GM19397 (cell line): ENCODE results near the gene CCNJL.

ENCODE experiments used
- ATAC-seq: cut with Tn5 transposase; IDR thresholded peaks from one replicate; pipeline ENCODE4 v1.9.1; 2021; ENCODE audit warnings: mild to moderate bottlenecking, moderate library complexity; ENCODE audit not compliant: unreplicated experiment

CCNJL gene

DNA sequence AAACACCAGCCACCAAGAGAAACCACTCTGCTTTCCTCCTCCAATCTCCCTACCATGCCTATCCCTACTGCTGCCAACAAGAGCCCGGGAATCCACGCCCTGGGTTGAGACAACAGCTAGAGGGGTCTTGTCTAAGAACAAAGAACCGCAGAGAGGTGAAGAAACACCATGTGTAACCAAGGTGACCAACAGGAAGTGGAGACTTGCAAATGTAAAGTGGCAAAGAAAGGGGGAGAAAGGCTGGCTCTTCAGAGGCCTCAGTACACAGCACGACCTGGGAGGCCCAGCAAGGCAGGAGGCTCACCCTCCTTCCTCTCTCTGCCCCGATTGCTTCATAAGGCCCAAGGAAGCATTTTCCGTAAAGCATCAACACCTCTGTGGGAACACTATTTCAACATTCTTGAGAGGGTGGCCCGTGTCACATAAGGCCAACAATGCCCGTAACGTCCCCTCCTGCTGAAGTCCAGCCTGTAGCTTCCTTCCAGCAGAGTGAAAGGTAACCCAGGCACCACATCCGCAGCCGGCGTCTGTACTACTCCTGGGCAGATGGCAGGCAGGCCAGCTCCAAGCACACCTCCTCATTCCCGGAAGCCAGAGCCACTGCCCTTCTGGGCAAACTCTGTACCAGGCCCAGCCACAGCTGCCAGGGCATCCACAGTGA lies 18.3 kb downstream of the CCNJL start:
- ATAC-seq = no peak

DNA sequence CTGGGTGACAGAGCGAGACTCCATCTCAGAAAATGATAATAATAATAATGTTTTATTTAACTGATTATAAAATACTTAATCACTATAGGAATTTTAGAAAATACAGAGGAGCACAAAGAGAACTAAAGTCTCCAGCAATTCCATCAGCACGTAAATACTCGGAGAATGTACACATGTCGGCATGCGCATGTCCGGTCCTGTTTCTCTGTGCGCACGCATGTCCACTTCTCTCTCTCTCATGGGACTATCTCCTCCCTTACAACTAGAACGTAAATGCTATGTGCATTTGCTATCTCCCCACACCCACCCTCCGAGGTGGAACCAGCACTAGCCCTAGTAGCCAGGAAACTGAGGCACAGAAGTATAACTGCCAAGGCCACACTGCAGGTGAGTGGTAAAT lies 19.0 kb downstream of the CCNJL start:
- ATAC-seq = no peak

DNA sequence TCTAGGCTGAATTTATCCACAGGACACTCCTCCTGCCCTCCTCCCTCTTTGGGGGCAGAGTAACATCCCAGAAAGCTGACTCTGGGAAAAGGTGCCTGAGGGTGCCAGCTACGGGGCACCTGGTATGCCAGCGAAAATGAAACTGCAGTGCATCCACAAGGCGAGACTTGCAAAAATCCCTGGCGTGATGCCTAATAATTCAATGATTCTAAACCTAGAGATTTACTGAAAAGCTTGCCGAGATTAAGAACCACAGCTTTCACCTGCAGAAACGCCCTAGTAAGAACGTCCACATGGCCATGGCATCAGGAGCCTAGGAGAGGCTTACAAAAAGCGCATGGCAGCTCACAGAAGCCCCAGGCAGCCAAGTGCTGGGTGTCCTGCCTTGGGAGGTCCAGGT lies 20.9 kb downstream of the CCNJL start:
- no peak for ATAC-seq

DNA sequence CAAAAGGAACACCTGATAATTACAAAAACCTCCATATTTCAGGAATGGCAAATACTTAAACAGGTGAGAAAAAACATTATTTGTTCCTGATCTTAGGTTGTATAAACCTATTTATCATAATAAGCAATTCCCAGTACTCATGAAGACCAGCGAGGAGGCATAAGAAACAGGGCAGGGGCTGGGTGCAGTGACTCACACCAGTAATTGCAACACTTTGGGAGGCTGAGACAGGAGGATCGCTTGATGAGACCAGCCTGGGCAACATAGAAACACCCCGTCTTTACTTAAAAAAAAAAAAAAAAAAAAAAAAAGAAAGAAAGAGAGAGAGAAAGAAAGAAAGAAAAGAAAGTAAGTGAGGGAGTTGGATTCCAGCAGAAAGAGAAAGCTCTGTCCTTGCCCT lies 21.6 kb downstream of the CCNJL start:
- no peak for ATAC-seq

DNA sequence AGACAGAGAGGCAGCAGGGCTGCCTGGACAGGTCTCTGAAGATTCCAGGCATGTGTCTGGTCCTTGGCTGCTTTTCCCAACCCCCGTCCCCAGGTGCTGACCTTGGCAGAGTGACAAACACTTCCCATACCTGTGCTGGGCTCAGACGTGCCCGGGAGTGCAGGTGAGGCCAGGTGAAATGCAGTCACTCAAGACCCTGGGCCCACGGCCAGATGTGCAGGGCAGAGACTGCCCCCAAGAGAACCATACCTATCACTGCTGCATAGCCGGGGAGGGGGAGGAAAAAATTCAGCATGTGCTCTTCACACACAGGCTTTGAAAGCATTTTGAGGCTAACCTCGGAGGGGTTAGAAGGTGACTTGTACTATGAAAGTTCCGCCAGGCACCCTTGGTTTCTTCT lies 22.6 kb downstream of the CCNJL start:
- no peak for ATAC-seq

DNA sequence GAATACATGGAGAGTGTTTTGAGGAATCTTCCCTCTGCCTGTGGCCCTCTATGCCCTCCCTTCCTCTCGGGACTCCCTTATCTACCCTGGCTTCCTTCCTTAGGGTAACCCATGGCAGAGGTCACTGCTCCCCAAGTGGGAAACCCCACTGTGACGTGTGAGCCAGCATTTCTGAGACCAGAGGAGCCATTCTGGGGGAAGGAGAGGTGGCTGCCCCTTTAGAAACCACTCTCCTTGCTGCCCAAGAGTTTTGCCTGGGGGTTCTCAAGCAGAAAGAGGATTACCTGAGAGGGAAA lies 23.1 kb downstream of the CCNJL start:
- ATAC-seq = no peak

DNA sequence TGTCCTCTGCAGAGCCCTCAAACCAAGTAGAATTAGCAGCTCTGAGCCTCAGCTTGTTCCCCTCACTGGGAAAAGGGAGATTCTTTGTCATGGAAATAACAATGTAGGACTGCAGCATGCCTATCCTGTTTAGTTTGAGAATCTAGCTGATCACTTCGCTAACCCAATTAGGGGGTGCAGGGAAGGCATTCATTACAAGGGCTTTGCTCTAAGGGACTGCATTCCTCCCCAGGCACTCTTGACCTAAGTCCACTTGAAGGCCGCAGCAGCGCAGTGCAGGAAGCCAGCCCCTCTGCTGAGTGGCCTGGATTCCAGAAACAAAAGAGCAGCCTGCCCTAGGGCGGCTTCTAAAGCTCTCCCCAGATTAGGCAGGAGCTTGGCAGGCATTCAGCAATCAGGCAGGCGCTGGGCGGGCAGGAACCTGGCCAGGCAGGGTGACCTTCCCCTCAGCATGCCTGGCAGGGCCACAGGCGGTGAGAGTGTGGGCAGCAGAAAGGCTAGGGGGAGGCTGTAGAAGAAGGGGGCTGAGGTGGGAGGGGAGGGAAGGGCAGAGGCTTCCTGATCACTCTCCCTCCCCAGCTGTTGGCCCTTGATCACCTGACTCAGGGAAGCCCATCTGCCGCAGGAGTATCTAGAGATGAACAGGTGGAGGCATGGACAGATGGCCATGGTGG lies 24.8 kb downstream of the CCNJL start:
- ATAC-seq = no peak

DNA sequence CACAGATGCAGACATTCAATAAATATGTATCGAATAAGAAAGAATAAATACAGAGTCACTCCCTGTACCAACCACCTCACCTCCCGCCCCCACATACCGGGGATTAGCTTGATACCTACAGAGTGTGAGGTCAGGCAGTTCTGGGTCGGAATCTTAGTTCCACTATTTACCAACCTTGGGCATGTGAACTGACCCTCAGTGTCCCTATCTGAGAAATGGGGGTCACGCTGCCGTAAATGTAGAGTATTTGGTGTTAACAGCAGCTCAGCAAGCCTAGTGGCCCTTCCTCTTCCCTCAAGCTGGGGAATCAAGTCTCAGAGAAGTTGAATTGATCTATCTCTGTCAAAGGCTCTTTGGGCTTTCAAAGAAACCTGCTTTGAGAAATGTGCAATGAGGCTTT lies 25.4 kb downstream of the CCNJL start:
- ATAC-seq = no peak

DNA sequence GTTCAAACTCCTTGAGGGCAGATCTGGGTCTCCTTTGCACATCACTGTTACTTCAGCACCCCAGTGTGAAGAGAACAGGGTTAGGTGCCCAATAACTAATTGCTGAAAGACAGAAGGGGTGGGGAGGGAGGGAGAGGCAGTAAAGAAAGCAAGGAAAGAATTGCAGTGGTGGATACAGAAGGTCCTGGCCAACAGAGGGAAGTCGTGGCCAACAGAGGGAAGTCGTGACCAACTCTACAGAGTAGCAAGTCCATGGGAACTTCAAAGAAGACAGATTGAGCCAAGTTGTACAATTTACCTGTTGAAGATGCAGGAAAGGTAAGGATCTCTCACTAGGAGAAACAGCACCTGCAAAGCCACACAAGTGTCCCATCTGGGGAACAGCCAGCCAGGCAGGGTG lies 27.0 kb downstream of the CCNJL start:
- no peak for ATAC-seq

DNA sequence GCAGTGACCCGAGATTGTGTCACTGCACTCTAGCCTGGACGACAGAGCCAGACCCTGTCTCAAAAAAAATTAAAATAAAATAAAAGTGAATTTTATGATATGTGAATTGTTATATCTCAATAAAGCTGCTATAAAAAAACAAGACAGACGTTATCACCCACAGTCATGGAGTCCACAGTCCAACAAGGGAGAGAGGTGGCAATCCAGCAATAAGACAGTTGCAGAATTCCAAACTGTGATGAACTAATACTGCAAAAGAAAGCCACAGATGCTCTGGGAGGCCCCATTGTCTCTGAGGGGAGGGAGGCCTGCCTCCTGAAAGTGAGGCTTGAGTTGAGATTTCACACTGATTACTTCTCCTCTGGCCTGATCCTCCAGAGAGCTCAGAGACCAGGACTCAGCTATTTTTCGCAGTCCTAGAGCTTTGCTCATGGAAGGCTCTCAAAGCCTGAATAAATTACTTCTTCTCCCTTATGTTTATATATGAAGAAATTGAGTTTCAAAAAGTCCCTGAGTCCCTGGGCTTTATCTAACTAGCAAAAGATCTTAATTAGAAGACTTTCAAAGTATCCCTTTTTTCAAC lies 28.0 kb downstream of the CCNJL start:
- ATAC-seq = no peak

DNA sequence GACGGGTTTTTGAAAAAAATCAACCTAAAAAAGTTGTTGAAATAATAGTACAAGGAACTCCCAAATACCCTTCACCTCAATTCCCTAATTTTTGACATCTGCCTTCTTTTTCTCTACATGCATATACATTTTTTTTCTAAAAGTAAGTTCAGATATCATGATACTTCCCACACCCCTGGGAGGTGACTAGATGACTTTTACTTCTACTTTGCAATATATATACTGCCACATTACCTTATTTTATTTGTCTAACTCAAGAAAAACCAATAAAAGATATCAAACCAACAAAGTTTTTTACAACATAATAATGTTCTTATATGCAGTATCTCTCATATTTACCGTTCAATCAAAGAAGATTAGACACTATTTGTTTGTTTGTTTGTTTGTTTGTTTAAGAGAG lies 31.1 kb downstream of the CCNJL start:
- ATAC-seq = no peak

DNA sequence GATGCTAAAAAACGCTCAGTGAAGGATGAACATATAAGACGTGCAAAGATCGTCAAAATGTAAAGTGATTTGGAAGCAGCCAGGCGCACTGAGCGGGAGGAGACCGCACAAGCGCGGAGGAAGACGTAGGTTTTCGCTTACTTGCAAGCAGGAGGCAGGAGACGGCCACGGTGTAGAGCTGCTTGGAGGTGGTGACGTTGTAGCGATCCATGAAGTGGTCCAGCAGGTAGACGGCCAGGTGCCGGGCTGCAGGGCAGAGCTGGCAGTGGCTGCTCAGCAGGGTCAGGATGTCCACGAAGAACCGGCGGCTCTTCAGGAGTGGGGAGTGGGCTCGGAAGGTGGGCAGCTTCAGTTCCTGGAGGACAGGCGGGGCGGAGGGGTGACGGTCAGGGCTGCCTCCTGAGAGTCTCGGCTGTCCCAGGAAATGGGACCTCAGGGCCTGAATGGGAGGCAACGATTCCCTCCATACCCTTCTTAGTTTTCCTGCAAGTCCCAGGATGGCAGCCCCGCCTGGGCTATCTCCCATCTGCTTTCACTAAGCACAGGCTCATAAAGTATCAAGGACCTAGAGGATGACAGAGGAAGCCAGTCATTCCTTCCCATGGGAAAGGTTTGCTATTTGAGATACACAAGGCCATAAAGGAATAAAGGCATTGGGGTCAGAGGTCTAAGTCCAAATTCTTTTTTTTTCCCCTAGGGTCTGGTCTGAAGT lies 31.8 kb downstream of the CCNJL start:
- ATAC-seq = no peak

DNA sequence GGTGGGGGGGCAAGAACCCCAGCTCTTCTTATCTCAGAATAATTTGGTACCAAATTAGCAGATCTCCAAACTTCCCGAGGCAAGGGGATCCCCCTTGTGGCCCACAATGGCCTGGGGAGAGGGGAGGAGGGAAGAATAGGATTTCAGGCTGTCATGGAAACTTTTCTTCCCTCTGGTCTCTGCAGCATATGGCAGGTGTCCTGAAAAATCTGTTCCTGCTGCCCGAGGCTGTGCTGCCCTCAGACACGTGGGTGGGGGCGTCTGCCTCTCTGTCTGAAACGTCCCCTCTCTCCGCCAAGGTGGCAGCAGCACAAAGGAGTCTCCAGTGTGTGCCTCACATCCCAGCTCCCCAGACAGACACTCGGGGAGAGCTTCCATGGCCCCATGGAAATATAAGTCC lies 34.0 kb downstream of the CCNJL start:
- no peak for ATAC-seq

DNA sequence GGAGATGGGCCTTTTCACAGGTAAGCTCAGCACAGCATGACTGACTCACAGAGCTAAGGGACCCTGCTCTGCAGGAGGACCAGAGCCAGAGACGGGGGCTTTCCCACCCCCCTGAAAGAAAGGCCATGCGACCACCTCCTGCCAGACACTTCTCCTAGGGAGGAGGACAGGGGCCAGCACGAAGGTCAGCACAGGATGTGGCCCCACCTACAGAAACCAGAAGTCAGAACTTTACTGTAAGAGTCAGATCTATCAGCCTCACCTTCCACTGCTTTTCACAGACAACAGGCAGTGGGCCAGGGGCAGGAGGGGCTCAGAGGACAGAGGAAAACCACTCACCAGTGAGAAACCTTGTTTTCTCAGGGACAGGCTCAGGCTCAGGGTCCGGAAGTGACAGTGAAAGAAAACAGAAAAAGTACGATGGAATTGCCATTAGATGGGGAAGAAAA lies 37.9 kb downstream of the CCNJL start:
- ATAC-seq = no peak

DNA sequence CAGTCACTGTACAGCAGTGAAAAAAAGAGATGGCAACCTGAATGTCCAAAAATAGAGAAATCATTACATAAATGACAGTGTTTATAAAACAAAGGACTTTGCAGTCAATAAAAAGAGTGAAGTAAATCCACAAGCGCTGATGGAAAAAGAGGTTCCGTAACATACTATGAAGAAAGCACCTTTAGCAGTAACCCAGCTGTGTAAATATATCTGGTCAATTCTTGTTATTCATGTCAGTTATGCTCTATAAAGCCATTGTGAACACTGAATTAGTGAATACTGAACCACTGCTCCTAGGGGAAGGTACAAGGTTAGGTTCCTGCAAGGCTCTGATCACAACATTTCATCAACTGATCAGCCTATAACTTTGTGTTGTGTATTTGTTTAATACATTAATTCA lies 39.5 kb downstream of the CCNJL start:
- ATAC-seq = no peak

DNA sequence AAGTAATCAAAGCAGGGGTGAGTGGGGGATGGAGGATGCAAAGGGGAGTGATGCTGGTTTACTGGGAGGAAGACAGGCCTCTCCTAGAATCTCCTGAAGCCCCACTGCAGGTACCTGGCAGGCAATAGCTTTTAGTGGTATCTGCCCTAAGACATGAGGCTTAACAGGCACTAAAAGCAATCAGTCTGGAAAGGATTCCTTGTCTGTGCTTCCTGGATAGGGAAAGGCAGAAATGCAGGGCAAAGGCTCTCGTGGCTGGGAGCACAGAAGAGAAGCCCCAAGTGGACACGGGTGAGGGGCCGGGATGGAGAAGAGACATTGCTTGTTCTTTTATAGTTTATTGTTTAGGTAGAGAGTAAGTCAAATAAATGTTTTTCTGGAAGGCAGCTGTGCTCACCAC lies 40.1 kb downstream of the CCNJL start:
- no peak for ATAC-seq

DNA sequence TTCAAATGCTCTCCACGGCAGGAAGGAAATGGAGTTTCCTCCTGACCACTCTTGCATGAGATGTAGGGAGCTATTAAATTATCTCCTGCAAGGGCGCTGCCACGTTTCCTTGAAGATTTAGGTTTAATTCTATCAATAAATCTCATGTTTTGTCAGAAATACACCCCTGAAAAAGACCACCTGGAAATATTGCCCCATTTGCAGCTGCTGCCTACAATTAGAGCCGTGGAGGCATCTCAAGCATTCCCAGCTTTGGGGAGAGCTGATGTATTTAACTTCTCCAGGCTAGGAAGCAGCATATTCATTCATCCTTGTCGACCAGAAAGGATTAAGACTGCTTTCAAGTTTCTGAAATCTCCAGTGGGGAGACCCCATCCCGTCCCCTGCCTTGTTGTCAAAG lies 40.5 kb downstream of the CCNJL start:
- no peak for ATAC-seq

DNA sequence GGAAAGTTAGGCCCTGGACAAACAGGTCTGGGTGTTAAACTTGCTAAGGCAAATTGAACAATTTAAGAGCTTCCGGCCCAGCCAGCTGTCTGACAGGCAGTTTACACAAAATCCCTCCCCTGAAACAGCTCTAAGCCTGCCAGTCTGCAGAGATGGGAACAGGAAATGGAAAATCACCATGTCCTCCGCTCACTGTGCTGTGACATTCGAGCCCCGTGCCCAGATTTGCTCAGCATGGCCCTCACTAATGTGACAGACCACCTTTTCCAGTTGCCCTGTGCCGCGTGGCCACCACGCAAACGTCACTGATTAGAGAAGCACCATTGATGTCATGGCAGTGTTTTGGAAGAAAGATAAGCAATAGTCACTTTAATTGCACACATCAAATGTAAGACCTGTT lies 41.0 kb downstream of the CCNJL start:
- no peak for ATAC-seq

DNA sequence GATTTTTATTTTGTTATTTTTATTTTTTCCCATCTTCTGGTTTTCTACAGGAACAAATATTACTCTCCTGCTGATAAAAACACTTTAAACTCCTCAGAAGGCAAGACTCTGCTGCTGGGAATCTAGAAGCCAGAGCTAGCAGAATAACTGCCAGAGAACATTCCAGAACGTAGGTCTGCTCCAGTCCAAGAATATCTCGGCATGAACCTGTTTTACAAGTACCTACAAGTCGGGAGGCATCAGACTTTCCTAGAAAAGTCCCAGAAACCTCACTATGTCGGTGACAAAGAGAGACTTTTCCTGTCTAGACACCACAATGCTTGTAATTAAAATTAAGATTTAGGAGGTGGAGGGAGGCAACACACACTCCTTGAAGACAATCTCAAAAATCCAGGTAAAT lies 41.7 kb downstream of the CCNJL start:
- ATAC-seq = no peak

DNA sequence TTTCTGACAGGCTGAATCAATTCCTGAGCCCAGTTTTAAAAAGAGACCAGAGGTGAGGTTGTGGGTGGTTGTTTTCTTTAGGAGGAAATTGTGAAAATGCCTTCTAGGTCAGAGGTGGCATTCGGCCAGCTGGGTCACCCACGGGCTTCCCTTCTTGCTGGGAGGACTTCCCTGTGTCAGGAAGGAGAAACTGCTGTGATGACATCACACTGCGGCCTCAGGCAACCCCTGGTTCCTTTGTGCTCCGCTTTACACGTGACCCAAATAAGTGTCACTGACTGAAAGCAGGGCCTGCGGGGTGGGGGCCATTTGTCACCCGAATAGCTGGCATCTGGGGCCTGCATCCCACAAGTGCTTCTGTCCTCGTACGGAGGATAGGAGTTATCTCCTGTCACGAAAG lies 43.3 kb downstream of the CCNJL start:
- ATAC-seq = no peak

DNA sequence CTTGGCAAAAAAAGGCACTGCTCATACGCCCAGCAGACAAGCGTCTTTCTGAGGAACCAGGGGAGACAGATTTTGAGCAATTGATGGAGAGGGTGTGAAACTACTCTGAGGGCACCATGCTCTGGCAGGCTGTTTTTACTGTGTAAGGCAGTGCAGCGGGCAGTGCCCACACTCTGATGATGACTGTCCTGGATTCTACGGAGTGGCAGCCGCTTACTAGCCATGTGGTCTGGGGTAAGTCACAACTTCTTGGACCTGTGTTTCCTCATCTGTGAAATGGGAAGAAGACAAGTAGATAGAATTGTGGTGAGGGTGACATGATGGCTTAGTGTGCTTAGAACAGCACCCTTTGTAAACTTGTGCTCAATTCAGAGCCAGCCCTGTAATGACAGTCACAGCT lies 44.2 kb downstream of the CCNJL start:
- no peak for ATAC-seq

DNA sequence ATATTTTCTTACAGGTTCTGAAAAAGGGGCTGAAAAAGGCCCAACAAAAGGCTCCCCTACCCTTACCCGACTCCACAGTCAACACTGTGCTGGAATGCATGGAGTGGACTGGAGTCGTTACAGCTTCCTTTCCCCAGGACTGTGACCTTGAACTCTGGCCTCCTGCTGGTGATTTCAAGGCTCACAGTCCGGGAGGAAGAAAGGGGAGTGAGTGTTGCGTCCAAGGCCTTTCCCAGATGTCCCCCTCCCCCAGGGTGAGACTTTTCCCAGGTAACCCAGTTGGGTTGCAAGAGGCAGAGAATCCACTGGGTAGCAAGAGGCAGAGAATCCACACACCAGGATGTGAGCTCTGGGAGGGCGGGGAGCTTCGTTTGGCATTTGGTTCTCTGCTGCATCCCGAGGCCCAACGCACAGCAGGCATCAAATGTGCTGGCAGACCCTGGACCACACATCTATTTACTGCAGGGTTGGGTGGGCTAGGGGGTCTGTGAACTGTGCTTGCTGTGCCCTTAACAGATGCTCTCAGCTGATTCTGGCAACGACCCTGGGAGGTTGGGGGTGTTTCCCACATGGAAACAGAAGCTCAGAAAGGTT lies 45.5 kb downstream of the CCNJL start:
- no peak for ATAC-seq
